Epidermal melanocyte (primary cell): ENCODE results near the gene TMPRSS3.

ENCODE experiments used
- DNase-seq: peaks from one replicate; pipeline ENCODE4 v3.0.0; 2011; ENCODE audit warnings: low spot score; ENCODE audit not compliant: insufficient read length

Gene TMPRSS3

DNA sequence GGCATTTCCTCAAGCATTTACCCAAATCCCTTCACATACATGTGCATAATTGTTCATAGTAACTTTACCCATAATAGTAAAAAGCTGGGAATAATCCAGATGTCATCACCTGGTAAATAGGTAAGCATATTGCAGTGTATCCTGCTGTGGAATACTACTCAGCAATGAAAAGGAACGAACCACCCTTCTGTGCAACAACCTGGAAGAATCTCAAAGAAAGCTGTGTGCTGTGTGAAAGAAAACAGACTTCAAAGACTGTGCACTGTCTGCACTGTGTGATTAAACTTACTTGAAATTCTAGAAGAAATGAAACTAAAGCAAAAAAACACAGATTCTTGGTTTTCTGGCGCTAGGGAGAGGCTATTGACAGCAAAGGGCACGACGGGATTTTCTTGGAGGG is 58.6 kb downstream of the TMPRSS3 start:
- DNase-seq, result no peak

DNA sequence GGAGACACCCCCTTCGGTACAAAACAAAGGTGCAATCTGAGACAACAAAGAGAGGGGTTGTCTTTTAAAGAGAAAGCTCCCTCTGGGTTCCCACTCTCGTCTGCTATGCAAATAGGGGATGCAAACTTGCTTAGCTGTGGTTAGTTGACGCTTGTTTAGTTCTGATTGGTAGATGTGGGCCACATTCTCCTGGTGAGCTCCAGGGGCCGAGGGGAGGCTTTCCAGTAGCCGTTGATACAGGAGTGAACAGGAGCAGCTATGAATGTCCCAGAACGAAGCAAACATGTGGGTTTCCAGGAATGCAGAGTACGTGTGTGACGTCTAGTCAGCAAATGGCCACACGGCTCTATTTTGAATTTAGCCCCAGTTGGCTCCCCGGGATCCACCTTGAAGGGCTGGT is 59.8 kb downstream of the TMPRSS3 start:
- no peak for DNase-seq

DNA sequence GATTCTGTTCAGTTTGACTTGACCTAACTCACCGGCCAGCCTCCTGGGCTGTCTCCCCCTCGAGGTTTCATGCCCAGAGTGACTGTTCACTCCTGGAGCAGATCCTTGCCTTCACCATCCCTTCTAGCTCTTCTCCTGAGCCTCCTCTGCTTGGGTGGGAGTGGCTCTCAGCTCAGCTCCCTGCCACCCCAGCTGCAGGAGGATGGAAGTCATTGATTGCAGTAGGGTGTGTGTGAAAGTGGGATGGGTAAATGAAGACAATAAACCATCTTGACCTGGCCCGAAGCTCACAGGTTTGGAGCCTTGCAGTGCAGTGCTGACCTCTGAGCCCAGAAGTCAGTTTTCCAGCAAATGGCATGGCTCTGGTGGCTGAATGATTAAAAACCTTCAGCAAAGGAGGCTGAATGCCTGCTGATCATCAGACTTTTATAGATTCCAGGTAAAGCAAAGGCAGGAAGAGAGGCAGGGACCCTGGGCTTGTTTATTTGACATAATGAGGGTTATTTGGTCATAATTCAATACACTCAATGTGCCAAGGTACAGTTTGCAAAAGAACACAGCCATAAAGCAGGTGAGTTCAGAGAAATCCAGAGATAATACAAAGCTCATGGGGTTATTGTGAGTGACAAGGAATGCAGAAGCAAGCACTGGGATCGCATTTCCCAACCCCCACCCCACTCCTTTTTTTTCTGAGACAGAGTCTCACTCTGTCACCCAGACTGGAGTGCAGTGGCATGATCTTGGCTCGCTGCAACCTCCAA is 63.1 kb downstream of the TMPRSS3 start:
- DNase-seq, result no peak

DNA sequence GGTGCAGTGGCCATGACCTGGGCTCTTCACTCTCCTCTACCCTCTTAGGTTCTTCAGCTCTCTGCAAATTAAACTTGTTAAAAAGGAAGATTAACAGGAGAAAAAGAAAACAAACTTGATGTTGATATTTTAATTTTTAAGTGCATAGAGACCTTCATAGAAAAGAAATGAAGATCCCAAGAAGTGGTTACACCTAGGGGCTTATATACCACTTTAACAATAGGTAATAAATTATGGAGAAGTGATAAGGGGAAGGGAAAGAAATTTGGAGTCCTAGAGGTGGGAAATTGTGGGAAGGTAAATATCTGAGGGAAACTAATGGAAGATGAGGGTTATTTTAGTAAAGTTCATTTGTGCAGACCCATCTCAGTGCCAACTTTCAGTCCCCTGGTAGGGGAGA is 64.2 kb downstream of the TMPRSS3 start:
- DNase-seq, result no peak

DNA sequence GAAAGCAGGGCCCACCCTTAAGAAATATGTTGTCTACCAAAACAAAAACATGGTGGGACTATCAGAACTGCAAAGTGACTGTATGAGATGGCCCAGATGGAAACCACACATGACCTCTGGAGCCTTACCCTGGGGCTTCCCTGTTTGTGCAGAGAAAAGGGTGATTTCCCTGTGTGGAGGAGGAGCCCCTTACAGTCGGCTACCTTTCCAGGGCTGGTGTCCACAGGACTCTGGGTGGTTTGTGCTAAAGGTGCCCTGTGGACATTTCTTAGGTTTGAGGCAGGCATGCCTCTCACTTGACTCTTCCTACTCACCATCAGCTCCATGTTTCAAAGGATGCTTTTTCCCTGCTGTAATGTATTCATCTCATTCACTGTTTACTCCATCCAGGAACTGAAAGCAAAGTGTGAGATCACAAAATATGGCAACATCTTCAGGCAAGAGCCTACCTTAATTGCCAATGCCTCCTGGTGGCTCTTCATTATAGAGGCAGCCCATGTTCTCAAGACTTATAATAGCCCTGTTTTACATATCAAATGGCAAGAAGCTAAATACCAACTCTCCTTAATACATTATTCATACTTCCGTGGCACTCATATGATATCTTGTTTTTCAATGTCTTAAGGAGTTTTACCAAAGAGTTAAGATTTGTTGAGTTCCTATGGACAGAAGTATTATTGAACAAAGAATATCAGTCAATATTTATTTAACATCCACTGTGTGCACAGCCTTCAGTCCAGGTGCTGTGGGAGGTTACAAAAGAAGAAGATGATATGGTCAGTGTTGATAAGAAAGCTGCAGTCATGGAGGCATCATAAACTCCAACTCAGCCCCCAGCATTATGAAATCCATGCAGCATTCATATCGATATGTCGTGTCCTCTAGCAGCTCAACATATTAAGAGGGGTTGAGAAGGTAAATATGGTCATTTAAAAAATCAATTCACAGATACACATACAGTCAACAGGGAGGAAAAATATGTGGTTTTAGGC is 65.2 kb downstream of the TMPRSS3 start:
- DNase-seq, result no peak

- DNase-seq, result no peak
Measured at GRCh38 chr21:42324896-42325295, 71.0 kb downstream of the TMPRSS3 start.
